K562 (cell line): Measurements from ENCODE around the gene CSNK1G2. TPM values are rescaled to one million over a fixed set of nuclear protein-coding genes. Genes with fewer than 3 reads are reported as not detected.

ENCODE experiments used
- CBX2 ChIP-seq: fragments of 200-600 bp; sonication (generic); IDR thresholded peaks from one replicate; pipeline ENCODE4 v1.6.1; 2012; ENCODE audit warnings: mild to moderate bottlenecking, low read length, inconsistent platforms; ENCODE audit not compliant: insufficient read depth, poor library complexity, severe bottlenecking
- CCAR2 ChIP-seq: fragments of 200-400 bp; formaldehyde crosslinking; IDR thresholded peaks from 2 replicates; pipeline ENCODE4 v1.6.1; 2017; ENCODE audit warnings: mild to moderate bottlenecking, low read depth, low read length
- ELF1 ChIP-seq: fragments of 200-800 bp; sonication (Bioruptor generic); IDR thresholded peaks from 2 replicates; pipeline ENCODE4 v1.6.1; 2016; ENCODE audit warnings: missing genetic modification characterization, missing compliant biosample characterization
- FOXJ2 ChIP-seq: fragments of 200-800 bp; sonication (Bioruptor generic); IDR thresholded peaks from 2 replicates; pipeline ENCODE4 v1.6.1; 2016; ENCODE audit warnings: missing genetic modification characterization, missing compliant biosample characterization
- FOXP1 ChIP-seq: sonication (generic); formaldehyde crosslinking; IDR thresholded peaks from 2 replicates; pipeline ENCODE4 v1.8.0; 2022; ENCODE audit warnings: mild to moderate bottlenecking, missing genetic modification reagents
- GTF2E2 ChIP-seq: fragments of 200-800 bp; sonication (Bioruptor generic); IDR thresholded peaks from 2 replicates; pipeline ENCODE4 v1.6.1; 2016; ENCODE audit warnings: missing genetic modification characterization, missing compliant biosample characterization
- HDAC2 ChIP-seq: fragments of 450-650 bp; IDR thresholded peaks from 2 replicates; pipeline ENCODE4 v1.6.1; 2016; ENCODE audit warnings: mild to moderate bottlenecking
- MIER1 ChIP-seq: fragments of 450-650 bp; IDR thresholded peaks from 2 replicates; pipeline ENCODE4 v1.6.1; 2016; ENCODE audit warnings: antibody characterized with exemption, mild to moderate bottlenecking, low read depth
- PYGO2 ChIP-seq: fragments of 450-650 bp; IDR thresholded peaks from 2 replicates; pipeline ENCODE4 v1.6.1; 2016; ENCODE audit warnings: mild to moderate bottlenecking, missing genetic modification characterization, moderate library complexity, missing compliant biosample characterization
- SRSF7 ChIP-seq: fragments of 200-400 bp; formaldehyde crosslinking; optimal IDR thresholded peaks from 2 replicates; pipeline ENCODE3; 2017; ENCODE audit warnings: mild to moderate bottlenecking, low read depth, low read length
- TEAD2 ChIP-seq: fragments of 450-650 bp; IDR thresholded peaks from 2 replicates; pipeline ENCODE4 v1.6.1; 2016; ENCODE audit warnings: missing genetic modification characterization, control low read depth, missing compliant biosample characterization
- ZBED1 ChIP-seq: IDR thresholded peaks from 2 replicates; pipeline ENCODE4 v1.6.1; 2014
- ZC3H11A ChIP-seq: IDR thresholded peaks from 2 replicates; pipeline ENCODE4 v1.6.1; 2012; ENCODE audit warnings: low read depth, low read length, improper control_type of control experiment
- ZNF12 ChIP-seq: sonication (generic); formaldehyde crosslinking; IDR thresholded peaks from 2 replicates; pipeline ENCODE4 v1.4.0; 2020; ENCODE audit warnings: mild to moderate bottlenecking, missing genetic modification reagents
- ZNF143 ChIP-seq: sonication (generic); formaldehyde crosslinking; IDR thresholded peaks from 2 replicates; pipeline ENCODE4 v1.9.0; 2022; ENCODE audit warnings: mild to moderate bottlenecking, missing genetic modification reagents
- ZNF146 ChIP-seq: IDR thresholded peaks from one replicate; pipeline ENCODE4 v1.6.1; 2018; ENCODE audit warnings: missing compliant biosample characterization; ENCODE audit not compliant: unreplicated experiment
- ZNF384 ChIP-seq: IDR thresholded peaks from 2 replicates; pipeline ENCODE4 v1.6.1; 2012; ENCODE audit warnings: low read depth, low read length, improper control_type of control experiment
- ZNF583 ChIP-seq: fragments of 250-450 bp; sonication (Bioruptor Pico); IDR thresholded peaks from 2 replicates; pipeline ENCODE4 v1.4.0; 2020
- ZNF584 ChIP-seq: fragments of 200-800 bp; sonication (Bioruptor generic); IDR thresholded peaks from 2 replicates; pipeline ENCODE4 v1.6.1; 2016; ENCODE audit warnings: low read depth, mild to moderate bottlenecking, missing genetic modification characterization, missing compliant biosample characterization
- ZNF644 ChIP-seq: fragments of 200-800 bp; sonication (Bioruptor generic); IDR thresholded peaks from 2 replicates; pipeline ENCODE4 v1.6.1; 2016; ENCODE audit warnings: low read depth, missing genetic modification characterization, missing compliant biosample characterization
- polyA plus RNA-seq, 8 experiments: library from polyadenylated mRNA; depleted of rRNA in 4 of 8; stranded (reverse) in 5 of 8; unstranded in 3 of 8; fragments of >200 nt; fragmentation: Nextera tagmentation in 2 of 8; fragmentation: Illumina TruSeq in 1 of 8; extraction: Ambion mirVana in 2 of 8; extraction: Trizol in 1 of 8; gene quantifications; 2 replicates each; pipeline versions ENCODE4 v1.2.1 to v1.2.3, GENCODE V29; 2011 to 2014; ENCODE audit warnings: inconsistent platforms in 1 of 8, missing spikeins in 1 of 8
- total RNA-seq, 7 experiments: library from RNA; depleted of rRNA in 6 of 7; stranded (reverse); fragments of >200 nt in 6 of 7; fragmentation: Illumina TruSeq in 2 of 7; extraction: Trizol in 2 of 7; gene quantifications; 2 replicates each; pipeline versions ENCODE4 v1.2.1 to v1.2.3, GENCODE V29; 2011 to 2021; ENCODE audit warnings: low replicate concordance in 1 of 7
- TF ChIP-seq, protein P1 (sequence below): IDR thresholded peaks from 2 replicates; pipeline ENCODE4 v1.6.1; 2014; ENCODE audit warnings: antibody characterized with exemption
- TF ChIP-seq, protein P2 (sequence below): fragments of 450-650 bp; IDR thresholded peaks from 2 replicates; pipeline ENCODE4 v1.6.1; 2014; ENCODE audit warnings: low read depth, mild to moderate bottlenecking, moderate library complexity, borderline replicate concordance
- TF ChIP-seq, protein P3 (sequence below): fragments of 250-450 bp; sonication (Bioruptor Pico); IDR thresholded peaks from 2 replicates; pipeline ENCODE4 v1.4.0; 2020; ENCODE audit warnings: mild to moderate bottlenecking
- TF ChIP-seq, protein P4 (sequence below), 2 experiments: fragments of 200-800 bp in 1 of 2; sonication (Bioruptor generic) in 1 of 2; sonication (generic) in 1 of 2; formaldehyde crosslinking in 1 of 2; IDR thresholded peaks in 1 of 2; conservative IDR thresholded peaks in 1 of 2; 2 replicates each; pipeline versions ENCODE4 v1.5.0 to v1.6.1; 2016 to 2020; ENCODE audit warnings: missing compliant biosample characterization in 1 of 2, missing genetic modification characterization in 1 of 2, missing genetic modification reagents in 1 of 2

Gene CSNK1G2
- total and polyA plus RNA-seq, 9 of the 15 experiments (the other 6 are each of a cell fraction or from before 2014, with no cell fraction given), result 0.48 to 119 (median 49.5) TPM

DNA sequence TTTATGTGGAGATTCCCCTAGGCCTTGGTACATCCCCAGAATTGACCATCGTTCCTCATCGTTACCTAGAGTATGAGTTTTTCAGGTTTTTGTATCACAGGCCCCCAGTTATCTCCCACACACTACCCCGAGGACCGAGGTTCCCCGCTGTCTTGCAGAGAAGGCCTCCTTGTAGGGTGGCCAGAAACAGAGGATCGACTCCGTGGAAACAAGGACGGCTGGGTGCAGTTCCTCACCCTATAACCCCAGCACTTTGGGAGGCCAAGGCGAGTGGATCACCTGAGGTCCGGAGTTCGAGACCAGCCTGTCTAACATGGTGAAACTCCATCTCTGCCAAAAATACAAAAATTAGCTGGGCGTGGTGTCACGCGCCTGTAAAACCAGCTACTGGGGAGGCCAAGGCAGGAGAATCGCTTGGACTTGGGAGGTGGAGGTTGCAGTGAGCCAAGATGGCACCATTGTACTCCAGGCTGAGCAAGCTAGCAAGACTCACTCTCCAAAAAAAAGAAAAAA, 35.1 kb upstream of the CSNK1G2 start (continued):
- TF ChIP-seq ZNF584 (CRISPR knock-in tag) (0 out of 2 replicates have a peak, but pooled peaks have one; percentile 0), CCAR2 (no peak), ELF1 (tag) (no peak), FOXJ2 (tag) (no peak), MIER1 (peak; percentile 24; the same call in 1 of the 2 replicates), HDAC2 (peak; percentile 6), PYGO2 (tag) (no peak), ZNF583 (CRISPR knock-in tag) (no peak; the same call in 1 of the 2 replicates), ZNF143 (CRISPR knock-in tag) (no peak), TEAD2 (tag) (no peak), ZNF12 (CRISPR knock-in tag) (no peak), ZNF384 (no peak), ZNF644 (tag) (no peak), CBX2 (no peak), ZC3H11A (no peak), ZNF146 (no peak), FOXP1 (CRISPR knock-in tag) (no peak), SRSF7 (no peak), ZBED1 (no peak), GTF2E2 (no peak)
- TF ChIP-seq, protein P1, sequence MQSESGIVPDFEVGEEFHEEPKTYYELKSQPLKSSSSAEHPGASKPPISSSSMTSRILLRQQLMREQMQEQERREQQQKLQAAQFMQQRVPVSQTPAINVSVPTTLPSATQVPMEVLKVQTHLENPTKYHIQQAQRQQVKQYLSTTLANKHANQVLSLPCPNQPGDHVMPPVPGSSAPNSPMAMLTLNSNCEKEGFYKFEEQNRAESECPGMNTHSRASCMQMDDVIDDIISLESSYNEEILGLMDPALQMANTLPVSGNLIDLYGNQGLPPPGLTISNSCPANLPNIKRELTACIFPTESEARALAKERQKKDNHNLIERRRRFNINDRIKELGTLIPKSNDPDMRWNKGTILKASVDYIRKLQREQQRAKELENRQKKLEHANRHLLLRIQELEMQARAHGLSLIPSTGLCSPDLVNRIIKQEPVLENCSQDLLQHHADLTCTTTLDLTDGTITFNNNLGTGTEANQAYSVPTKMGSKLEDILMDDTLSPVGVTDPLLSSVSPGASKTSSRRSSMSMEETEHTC, result no peak
- TF ChIP-seq, protein P2, sequence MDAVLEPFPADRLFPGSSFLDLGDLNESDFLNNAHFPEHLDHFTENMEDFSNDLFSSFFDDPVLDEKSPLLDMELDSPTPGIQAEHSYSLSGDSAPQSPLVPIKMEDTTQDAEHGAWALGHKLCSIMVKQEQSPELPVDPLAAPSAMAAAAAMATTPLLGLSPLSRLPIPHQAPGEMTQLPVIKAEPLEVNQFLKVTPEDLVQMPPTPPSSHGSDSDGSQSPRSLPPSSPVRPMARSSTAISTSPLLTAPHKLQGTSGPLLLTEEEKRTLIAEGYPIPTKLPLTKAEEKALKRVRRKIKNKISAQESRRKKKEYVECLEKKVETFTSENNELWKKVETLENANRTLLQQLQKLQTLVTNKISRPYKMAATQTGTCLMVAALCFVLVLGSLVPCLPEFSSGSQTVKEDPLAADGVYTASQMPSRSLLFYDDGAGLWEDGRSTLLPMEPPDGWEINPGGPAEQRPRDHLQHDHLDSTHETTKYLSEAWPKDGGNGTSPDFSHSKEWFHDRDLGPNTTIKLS, result no peak
- TF ChIP-seq, protein P3, sequence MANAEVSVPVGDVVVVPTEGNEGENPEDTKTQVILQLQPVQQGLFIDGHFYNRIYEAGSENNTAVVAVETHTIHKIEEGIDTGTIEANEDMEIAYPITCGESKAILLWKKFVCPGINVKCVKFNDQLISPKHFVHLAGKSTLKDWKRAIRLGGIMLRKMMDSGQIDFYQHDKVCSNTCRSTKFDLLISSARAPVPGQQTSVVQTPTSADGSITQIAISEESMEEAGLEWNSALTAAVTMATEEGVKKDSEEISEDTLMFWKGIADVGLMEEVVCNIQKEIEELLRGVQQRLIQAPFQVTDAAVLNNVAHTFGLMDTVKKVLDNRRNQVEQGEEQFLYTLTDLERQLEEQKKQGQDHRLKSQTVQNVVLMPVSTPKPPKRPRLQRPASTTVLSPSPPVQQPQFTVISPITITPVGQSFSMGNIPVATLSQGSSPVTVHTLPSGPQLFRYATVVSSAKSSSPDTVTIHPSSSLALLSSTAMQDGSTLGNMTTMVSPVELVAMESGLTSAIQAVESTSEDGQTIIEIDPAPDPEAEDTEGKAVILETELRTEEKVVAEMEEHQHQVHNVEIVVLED (CRISPR knock-in tag), result no peak
- TF ChIP-seq, protein P4, sequence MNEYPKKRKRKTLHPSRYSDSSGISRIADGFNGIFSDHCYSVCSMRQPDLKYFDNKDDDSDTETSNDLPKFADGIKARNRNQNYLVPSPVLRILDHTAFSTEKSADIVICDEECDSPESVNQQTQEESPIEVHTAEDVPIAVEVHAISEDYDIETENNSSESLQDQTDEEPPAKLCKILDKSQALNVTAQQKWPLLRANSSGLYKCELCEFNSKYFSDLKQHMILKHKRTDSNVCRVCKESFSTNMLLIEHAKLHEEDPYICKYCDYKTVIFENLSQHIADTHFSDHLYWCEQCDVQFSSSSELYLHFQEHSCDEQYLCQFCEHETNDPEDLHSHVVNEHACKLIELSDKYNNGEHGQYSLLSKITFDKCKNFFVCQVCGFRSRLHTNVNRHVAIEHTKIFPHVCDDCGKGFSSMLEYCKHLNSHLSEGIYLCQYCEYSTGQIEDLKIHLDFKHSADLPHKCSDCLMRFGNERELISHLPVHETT (CRISPR knock-in tag; conservative IDR thresholded peaks at IDR 0.05 in 1 of 2, IDR thresholded peaks at IDR 0.05 in 1 of 2), result no peak
